Rectal smooth muscle tissue (tissue), 1 donor: ENCODE data around the gene ERLIN1.

Experiments used
- H3K27ac ChIP-seq: one replicate; pipeline ENCODE4 v1.7.0; 2013; ENCODE audit warnings: low read depth, low read length, inconsistent platforms
- H3K27me3 ChIP-seq: one replicate; pipeline ENCODE4 v1.7.0; 2013; ENCODE audit warnings: low read length; ENCODE audit not compliant: control insufficient read depth, insufficient read depth
- H3K36me3 ChIP-seq: one replicate; pipeline ENCODE4 v1.7.0; 2013; ENCODE audit warnings: low read length; ENCODE audit not compliant: control insufficient read depth, insufficient read depth
- H3K4me1 ChIP-seq: one replicate; pipeline ENCODE4 v1.7.0; 2013; ENCODE audit warnings: low read length; ENCODE audit not compliant: control insufficient read depth, insufficient read depth
- H3K4me3 ChIP-seq: one replicate; pipeline ENCODE4 v1.7.0; 2013; ENCODE audit warnings: low read length
- H3K9ac ChIP-seq: one replicate; pipeline ENCODE4 v1.7.0; 2013; ENCODE audit warnings: low read length

ERLIN1 gene

GRCh38 chr10:100167553-100168312 lies 18.1 kb downstream of the ERLIN1 start:
- Histone ChIP-seq H3K9ac (no peak overlapping the region), H3K27ac (no peak overlapping the region), H3K4me3 (peak overlapping the region; percentile 32), H3K4me1 (no peaks in the 10 kb centered on the region), H3K36me3 (peaks cover 6% of the 10 kb centered on the region), H3K27me3 (no peaks in the 10 kb centered on the region)

GRCh38 chr10:100163704-100164621 lies 21.9 kb downstream of the ERLIN1 start:
- H3K36me3 ChIP-seq, result no peaks in the 10 kb centered on the region
- H3K27ac ChIP-seq, result no peak overlapping the region

GRCh38 chr10:100162696-100163095 lies 23.1 kb downstream of the ERLIN1 start:
- Histone ChIP-seq H3K36me3 (no peaks in the 10 kb centered on the region), H3K9ac (no peak overlapping the region), H3K27me3 (no peaks in the 10 kb centered on the region), H3K27ac (no peak overlapping the region), H3K4me1 (no peaks in the 10 kb centered on the region), H3K4me3 (no peak overlapping the region)

More at GRCh38 chr10:100163704-100164621, 21.9 kb downstream of the ERLIN1 start:
- no peak overlapping the region for H3K9ac ChIP-seq
- H3K27me3 ChIP-seq, result no peaks in the 10 kb centered on the region
- no peak overlapping the region for H3K4me3 ChIP-seq
- no peaks in the 10 kb centered on the region for H3K4me1 ChIP-seq

- peaks cover 14% of the 10 kb centered on the region for H3K36me3 ChIP-seq
- no peak overlapping the region for H3K27ac ChIP-seq
- no peaks in the 10 kb centered on the region for H3K4me1 ChIP-seq
- no peak overlapping the region for H3K9ac ChIP-seq
- H3K4me3 ChIP-seq, result no peak overlapping the region
- no peaks in the 10 kb centered on the region for H3K27me3 ChIP-seq
Observed at GRCh38 chr10:100158044-100158805, 27.6 kb downstream of the ERLIN1 start.

- Histone ChIP-seq H3K36me3 (peaks cover 17% of the 10 kb centered on the region), H3K27me3 (no peaks in the 10 kb centered on the region), H3K4me1 (no peaks in the 10 kb centered on the region), H3K9ac (no peak overlapping the region), H3K27ac (no peak overlapping the region), H3K4me3 (no peak overlapping the region)
Observed at GRCh38 chr10:100157156-100157555, 28.7 kb downstream of the ERLIN1 start.

GRCh38 chr10:100155936-100156335 lies 29.9 kb downstream of the ERLIN1 start:
- Histone ChIP-seq H3K27ac (no peak overlapping the region), H3K9ac (no peak overlapping the region), H3K4me1 (no peaks in the 10 kb centered on the region), H3K27me3 (no peaks in the 10 kb centered on the region), H3K4me3 (no peak overlapping the region), H3K36me3 (peaks cover 25% of the 10 kb centered on the region)

GRCh38 chr10:100154666-100155065 lies 31.2 kb downstream of the ERLIN1 start:
- H3K4me1 ChIP-seq, result no peaks in the 10 kb centered on the region
- peaks cover 25% of the 10 kb centered on the region for H3K36me3 ChIP-seq
- H3K9ac ChIP-seq, result no peak overlapping the region
- H3K27ac ChIP-seq, result no peak overlapping the region
- no peak overlapping the region for H3K4me3 ChIP-seq
- H3K27me3 ChIP-seq, result no peaks in the 10 kb centered on the region

GRCh38 chr10:100153239-100153825 lies 32.5 kb downstream of the ERLIN1 start:
- Histone ChIP-seq H3K9ac (no peak overlapping the region), H3K36me3 (peaks cover 25% of the 10 kb centered on the region), H3K4me1 (no peaks in the 10 kb centered on the region), H3K27ac (no peak overlapping the region), H3K27me3 (no peaks in the 10 kb centered on the region), H3K4me3 (no peak overlapping the region)

GRCh38 chr10:100151723-100152300 lies 34.0 kb downstream of the ERLIN1 start:
- no peak overlapping the region for H3K9ac ChIP-seq
- no peak overlapping the region for H3K4me3 ChIP-seq
- no peaks in the 10 kb centered on the region for H3K27me3 ChIP-seq
- H3K27ac ChIP-seq, result no peak overlapping the region
- no peaks in the 10 kb centered on the region for H3K4me1 ChIP-seq
- H3K36me3 ChIP-seq, result peaks cover 25% of the 10 kb centered on the region

- no peaks in the 10 kb centered on the region for H3K27me3 ChIP-seq
- H3K4me3 ChIP-seq, result no peak overlapping the region
- H3K36me3 ChIP-seq, result peaks cover 12% of the 10 kb centered on the region
- H3K4me1 ChIP-seq, result no peaks in the 10 kb centered on the region
- H3K27ac ChIP-seq, result no peak overlapping the region
- H3K9ac ChIP-seq, result no peak overlapping the region
Observed at GRCh38 chr10:100148353-100149211, 37.2 kb downstream of the ERLIN1 start.
